GM19023 (cell line): ENCODE measurements around the gene WNT11.

Experiments used
- ATAC-seq: cut with Tn5 transposase; IDR thresholded peaks from one replicate; pipeline ENCODE4 v1.9.1; 2021; ENCODE audit warnings: mild to moderate bottlenecking, moderate library complexity; ENCODE audit not compliant: unreplicated experiment

Gene WNT11

GRCh38 chr11:76158394-76159302, 47.7 kb downstream of the WNT11 start:
- no peak for ATAC-seq

GRCh38 chr11:76157891-76158290, 48.4 kb downstream of the WNT11 start:
- no peak for ATAC-seq

- no peak for ATAC-seq
Measured at GRCh38 chr11:76156971-76157427, 49.3 kb downstream of the WNT11 start.

- ATAC-seq: no peak
Measured at GRCh38 chr11:76155500-76156227, 50.6 kb downstream of the WNT11 start.

- ATAC-seq: no peak
Measured at GRCh38 chr11:76153571-76153923, 52.8 kb downstream of the WNT11 start.

- ATAC-seq: peak; percentile 54
Measured at GRCh38 chr11:76152741-76153570, 53.3 kb downstream of the WNT11 start.

GRCh38 chr11:76152086-76152681, 54.1 kb downstream of the WNT11 start:
- ATAC-seq: peak; percentile 65

- no peak for ATAC-seq
Measured at GRCh38 chr11:76151556-76152085, 54.7 kb downstream of the WNT11 start.

- ATAC-seq: no peak
Measured at GRCh38 chr11:76150141-76150540, 56.2 kb downstream of the WNT11 start.

- ATAC-seq: no peak
Measured at GRCh38 chr11:76149713-76150112, 56.6 kb downstream of the WNT11 start.

GRCh38 chr11:76148941-76149613, 57.2 kb downstream of the WNT11 start:
- ATAC-seq: no peak

GRCh38 chr11:76148231-76148630, 58.1 kb downstream of the WNT11 start:
- ATAC-seq: no peak

- no peak for ATAC-seq
Measured at GRCh38 chr11:76147106-76147740, 59.1 kb downstream of the WNT11 start.

GRCh38 chr11:76143274-76143673, 63.0 kb downstream of the WNT11 start:
- ATAC-seq: no peak

- ATAC-seq: no peak
Measured at GRCh38 chr11:76141901-76142588, 64.3 kb downstream of the WNT11 start.

- no peak for ATAC-seq
Measured at GRCh38 chr11:76140912-76141574, 65.3 kb downstream of the WNT11 start.

- ATAC-seq: no peak
Measured at GRCh38 chr11:76139314-76139713, 67.0 kb downstream of the WNT11 start.
